GM19455 (cell line): ENCODE results near the gene ADCY10.
"Not testable (repeated sequence)": the region's sequence is repeated elsewhere in the genome, so short reads cannot be mapped to it uniquely, and the experiment has no call there.

Source experiments
- ATAC-seq: cut with Tn5 transposase; IDR thresholded peaks from one replicate; pipeline ENCODE4 v1.9.1; 2021; ENCODE audit not compliant: unreplicated experiment

ADCY10 gene

DNA sequence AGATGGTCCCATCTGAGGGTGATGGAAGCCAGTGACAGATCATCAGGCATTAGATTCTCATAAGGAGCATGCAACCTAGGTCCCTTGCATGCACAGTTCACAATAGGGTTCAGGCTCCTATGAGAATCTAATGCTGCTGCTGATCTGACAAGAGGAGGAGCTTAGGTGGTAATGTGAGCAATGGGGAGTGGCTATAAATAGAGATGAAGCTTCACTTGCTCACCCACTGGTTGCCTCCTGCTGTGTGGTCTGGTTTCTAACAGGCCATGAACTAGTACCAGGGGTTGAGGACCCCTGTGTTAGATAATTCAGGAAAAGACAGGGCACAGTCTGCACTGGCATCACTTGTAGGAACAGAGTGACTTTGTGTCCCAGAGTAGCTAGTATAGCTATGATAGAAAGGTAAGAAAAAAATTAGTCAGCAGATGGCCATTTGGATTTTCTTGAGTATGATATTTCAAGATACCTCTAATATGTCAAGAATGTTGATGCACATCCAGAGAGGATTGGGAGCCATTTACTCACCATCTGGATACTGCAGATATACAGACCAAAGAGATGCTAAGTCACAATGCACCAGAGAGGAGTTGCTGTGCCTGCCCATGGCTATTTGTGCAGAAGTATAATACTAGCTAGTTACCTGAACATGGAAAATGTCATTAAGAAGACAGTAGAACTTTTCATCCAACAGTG lies 53.6 kb downstream of the ADCY10 start:
- ATAC-seq: no peak

DNA sequence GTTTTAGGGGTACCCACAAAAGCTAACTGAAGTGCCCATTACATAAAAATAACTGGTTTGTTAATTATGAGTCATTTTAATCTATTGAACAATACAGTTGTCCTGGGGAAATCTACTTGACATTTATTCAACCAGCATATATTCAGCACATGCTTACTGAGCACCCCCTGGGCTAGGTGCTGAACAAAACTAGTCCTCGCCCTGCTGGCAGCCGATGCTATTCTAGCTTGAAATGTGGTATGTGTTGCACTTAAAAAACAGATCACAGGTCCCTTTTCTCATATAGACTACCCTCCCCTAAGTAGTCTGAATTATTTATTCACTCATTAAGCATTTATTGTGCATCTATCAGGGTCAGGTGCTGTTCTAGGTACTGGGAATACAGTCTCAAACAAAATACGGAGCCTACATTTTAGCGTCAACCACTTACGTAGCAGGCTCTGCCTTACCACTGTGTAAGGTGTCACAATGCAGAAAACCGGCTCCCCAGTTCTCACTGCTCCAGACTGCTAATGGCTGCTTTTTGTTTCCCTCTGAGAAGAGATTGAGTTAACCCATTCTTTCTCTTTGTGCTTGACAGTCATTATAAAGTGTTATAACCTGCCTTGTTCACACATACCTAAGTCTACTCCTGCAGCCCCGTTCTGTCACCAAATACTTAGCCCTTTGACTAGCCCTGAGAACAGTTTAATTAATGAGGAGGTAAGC lies 57.1 kb downstream of the ADCY10 start:
- no peak for ATAC-seq

DNA sequence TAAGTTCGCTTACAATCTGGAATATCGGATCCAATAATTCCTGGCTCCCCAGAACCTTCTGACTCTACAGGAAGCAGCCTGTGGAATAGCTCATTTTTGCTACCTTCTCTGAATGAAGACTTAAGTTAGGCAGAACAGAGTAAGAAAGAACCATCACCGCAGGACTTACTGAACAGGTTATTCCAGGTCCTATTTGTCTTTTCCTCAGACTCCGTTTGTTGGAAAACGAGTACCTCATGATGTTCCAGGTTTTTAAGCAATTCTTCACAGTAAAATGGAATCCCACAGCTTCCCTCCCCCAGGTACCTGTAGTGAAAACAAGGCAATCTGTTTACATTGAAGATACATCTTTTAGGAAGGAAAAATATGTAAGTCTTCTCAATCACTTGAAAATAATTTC lies 59.8 kb downstream of the ADCY10 start:
- no peak for ATAC-seq

DNA sequence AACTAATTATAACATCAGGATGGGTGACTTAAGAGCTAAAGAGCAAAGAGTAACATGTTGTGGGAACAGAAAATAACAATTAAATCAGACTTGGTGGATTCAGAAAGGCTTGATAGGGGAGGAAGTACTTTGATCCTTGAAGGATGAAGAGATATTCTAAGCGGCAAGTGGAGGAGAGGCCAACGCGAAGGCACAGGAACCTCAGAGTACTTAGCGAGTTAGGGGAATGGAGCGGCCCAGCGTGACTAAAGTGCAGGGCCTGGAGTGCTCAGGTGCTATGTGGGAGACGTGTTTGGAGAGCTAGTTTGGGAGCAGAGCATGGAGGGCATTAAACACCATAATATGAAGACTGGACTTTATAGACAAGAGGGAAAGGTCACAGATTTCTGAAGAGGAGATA lies 64.3 kb downstream of the ADCY10 start:
- ATAC-seq: no peak

DNA sequence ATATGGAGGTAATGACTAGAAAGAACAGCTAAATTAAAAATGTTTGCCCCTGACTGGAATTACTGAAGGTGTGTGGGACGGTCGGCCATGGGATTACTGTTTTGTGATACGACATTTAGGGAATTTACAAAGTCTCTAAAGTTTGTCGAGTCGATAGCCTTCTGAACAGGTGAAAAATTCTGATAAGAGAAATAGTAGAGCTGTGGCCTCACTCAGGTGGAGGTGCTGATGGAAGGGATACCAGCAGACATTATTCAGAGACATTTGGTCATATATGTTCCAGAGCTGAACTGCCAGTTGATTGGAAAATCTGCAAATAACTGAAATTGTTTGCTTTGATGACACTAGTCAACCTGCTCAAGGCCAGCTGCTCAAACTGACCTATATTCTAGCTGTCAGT lies 71.1 kb downstream of the ADCY10 start:
- ATAC-seq: no peak

DNA sequence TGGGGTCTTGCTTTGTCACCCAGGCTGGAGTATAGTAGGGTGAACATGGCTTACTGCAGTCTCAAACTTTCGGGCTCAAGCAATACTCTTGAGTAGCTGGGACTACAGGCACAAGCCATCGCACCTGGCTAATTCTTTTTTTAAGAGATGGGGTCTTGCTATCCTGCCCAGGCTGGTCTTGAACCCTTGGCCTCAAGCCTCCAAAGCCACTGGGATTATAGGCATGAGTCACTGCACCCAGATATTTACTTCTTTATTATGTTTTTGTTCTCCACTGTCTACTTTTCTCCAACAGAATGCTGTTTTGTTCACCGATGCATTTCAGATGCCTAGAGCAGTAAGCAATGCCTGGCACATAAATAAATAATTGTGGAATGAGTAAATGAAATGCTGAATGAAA lies 72.4 kb downstream of the ADCY10 start:
- ATAC-seq: no peak

DNA sequence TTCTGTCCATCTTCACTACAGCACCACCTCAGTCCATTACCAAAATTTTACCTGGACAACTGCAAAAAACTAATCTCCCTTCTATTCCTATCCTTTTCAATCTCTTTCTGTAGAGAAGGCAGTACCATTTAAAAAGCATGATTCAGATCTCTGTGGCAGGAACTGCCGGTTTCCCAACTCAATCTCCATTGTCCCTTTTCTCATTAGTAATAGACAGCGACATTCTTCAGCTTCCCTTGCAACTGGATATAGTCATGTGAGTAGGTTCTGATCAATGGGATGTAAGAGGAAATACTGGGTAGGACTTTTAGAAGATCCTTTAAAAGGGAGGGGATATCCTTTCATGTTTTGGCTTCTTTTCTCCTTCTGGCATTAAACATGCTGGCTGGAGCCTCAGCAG lies 74.9 kb downstream of the ADCY10 start:
- no peak for ATAC-seq

DNA sequence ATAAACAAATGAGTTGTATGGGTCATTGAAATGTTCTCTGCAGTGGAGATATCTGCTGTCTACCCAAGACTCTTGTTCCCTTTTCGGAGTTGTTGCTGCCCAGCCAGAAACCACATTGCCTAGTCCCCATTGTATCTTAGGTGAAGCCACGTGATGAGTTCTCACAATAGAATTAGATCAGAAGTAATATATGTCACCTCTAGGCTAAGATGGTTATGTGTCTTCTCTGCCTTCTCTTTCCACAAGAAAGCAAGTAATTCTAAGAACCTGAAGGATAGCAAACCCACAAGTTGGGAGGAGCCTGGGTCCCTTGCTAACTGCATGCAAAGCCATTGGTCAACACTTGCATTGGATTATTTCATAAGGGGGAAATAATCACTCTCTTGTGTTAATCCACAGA lies 76.6 kb downstream of the ADCY10 start:
- ATAC-seq: no peak

DNA sequence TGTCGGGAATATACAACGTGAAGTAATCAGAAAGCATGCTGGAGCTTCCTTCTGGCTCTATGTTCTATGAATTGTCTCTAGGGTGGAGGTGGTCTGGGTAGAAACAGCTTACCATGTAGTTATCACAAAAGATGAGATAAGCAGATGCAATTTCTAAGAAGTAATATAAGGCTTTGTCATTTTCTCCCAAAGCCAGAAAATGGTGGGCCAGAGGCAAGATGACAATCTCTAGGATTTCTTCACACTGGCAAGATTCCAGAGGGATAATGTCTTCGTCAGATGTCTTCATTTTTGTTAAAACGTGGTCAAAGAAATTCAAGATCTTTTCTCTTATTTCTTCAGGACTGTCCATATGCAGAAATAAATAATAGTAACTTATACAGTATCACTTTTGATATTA lies 77.7 kb downstream of the ADCY10 start:
- no peak for ATAC-seq

DNA sequence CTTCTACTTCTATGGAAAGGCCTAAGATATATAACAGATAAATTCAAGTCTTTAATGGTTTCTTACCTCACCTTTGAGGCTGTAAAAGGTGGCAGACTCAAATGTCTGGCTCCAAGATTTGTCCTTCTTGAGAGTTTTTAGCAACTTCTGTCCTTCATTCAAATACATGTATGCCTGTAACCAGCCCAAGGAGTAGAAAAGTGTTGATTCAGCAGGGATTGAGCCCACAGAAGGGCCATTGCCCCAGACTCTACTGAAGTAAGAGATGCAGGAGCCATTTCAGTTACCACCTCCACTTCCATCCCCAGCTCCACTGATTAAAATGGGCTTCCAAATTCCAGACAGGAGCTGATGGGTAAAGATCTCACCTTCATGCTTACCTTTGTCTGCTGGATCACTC lies 80.0 kb downstream of the ADCY10 start:
- ATAC-seq: no peak

DNA sequence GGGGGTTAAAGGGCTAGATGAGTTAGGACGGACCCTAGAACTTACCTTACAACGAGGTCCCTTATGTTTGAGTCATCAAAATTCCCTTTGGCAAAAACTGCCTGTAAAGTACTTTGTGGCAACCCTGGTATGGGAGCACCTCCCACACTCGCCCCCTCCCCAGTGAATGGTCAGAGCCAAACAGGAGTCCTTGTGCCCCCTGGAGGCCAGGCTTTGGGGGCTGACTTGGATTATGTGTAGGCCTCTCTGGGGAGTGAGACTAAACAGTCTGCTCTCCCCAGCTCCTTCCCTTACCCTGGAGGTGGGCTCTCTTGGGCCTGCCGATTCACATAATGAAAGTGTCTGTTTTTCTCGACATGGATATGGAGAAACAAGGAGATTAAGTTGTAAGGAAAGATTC lies 81.2 kb downstream of the ADCY10 start:
- no peak for ATAC-seq

DNA sequence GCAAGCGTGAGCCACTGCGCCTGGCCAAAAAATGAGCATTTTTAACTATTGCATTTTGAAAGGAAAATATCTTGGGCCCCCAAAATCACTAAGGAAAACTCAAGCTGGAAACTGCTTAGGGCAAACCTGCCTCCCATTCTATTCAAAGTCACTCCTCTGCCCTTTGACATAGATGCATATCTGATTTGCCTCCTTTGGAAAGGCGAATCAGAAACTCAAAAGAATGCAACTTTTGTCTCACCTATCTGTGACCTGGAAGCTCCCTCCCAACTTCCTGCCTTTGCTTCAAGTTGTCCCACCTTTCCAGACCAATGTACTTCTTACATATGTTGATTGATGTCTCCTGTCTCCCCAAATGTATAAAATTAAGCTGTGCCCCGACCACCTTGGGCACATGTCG lies 83.3 kb downstream of the ADCY10 start:
- not testable (repeated sequence) for ATAC-seq

DNA sequence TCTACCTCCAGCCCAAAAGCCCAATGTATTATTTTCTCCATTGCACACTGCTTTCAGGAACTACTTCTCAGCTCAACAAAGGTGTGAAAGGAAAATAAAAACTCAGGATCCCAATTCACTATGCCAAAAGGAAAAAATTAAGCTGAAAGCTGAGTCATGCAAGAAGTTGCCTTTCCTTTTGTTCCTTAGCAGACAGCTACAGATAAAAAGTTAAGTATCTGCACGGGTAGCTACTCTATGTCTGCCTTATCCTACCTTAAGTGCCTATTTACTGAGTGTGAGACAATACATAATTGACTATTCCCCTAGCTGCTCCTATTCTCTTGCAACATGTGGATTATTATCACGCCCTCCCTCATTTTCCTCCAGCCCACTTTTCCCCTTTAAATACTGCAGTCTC lies 84.1 kb downstream of the ADCY10 start:
- no peak for ATAC-seq

DNA sequence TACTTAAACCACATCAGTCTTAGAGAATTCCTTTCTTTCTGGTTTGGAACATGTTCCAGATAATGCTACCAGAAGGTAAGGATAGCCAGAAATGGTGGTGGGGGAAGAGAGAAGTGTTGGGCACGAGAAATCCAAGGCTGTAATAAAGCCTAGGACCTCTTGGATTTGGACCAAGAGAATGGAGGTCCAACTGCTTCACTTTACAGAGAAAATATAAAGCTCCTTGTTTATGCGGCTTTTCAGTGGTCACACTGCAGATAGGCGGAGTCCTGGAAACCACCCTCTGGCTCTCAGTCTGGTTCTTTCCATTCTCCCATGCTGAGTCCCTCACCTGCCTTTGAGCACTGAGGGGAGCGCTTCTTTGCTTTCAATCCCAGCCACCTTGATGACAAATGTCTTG lies 87.8 kb downstream of the ADCY10 start:
- no peak for ATAC-seq

DNA sequence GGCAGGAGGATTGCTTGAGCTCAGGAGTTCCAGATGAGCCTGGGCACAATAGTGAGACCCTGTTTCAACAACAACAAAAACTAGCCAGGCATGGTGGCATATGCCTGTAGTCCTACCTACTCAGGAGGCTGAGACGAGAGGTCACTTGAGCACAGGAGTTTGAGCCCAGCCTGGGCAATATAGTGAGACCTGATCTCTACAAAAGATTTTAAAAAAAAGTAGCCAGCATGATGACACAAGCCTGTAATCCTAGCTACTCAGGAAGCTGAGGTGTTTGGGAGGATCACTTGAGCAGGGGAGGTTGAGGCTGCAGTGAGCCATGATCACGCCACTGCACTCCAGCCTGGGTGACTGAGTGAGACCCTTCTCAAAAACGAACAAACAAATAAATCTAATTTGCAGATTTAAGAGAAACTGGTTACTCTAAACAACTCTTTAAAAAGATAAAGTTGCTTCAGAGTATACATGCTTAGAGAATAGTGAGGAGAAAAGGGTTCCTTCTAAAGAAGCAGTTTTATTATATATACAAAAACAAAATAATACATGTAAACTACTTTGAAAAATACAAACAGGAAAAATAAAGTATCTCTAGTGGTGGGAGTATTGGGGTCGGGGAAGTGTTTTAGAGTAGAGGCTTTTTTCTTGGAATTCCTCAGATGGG lies 88.4 kb downstream of the ADCY10 start:
- no peak for ATAC-seq

DNA sequence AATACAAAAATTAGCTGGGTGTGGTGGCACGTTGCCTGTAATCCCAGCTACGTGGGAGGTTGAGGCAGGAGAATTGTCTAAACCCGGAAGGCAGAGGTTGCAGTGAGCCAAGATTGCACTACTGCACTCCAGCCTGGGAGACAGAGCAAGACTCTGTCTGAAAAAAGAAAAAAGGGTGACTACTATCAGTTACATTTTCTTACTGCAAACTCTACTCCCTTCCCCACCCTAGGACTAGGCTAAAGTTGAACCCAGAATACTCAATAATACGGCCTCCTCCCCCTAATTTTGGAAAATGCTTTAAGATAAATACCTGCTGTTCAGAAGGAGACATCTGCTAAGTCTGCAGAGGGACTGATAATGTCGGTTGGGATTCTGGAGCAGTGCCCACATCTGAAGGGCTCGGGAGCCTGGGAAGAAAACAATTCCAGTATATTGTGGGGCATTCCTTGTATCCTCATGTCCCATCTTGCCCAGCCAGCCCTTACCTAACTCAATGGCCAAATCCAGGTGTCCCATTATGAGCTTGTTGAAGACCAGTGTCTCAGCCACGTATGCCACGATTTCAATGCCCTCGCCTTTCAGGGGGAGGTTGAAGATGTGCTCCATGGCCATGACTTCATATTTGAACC lies 89.7 kb downstream of the ADCY10 start:
- ATAC-seq: no peak

DNA sequence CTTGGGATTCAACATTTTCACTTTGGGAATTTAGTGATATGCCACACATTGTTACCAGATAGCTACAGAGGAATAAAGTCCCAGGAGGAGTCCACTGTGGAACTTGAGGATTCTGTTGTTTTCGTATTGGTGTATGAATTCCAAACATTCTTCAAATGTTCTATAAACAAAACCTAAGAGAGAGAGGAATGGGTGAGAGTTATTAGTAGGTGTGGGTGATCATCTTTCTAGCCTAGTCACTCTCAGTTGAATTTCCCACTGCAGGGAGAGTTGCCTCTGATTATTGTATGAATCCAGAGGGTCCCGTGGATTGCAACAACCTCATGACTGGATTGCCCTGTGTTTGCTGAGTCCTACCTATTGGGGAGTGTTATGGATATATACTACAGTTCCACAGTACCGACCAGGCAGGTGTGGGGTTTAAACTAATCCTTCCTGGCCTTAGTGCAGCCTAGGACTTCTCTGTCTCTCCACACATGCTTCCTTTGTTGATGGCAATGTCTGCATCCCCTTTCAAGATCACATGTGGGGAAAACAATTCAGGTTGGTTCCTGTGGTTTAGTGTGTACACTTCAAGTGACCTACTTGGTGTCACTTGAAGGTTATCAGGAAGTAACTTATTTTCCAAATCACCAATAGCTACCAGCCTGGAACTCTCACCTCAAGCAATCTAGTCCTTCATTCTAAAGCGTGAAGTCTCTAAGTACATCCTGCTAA lies 91.8 kb downstream of the ADCY10 start:
- no peak for ATAC-seq

DNA sequence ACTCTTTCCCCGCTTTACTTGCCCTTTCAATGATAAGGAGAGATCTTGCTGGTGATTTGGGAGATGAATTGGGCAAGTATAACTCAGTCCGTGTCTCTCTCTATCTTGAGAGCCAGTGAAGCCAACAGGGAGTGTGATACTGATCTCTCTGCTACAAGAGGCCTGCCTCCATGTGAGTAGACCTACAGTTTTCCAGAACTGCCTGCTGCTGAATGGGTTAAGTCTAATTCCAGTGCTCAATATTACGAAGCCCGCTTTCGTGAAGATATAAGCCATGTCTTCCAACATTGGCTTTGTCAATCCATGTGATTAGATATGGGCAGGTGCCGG lies 92.6 kb downstream of the ADCY10 start:
- no peak for ATAC-seq

DNA sequence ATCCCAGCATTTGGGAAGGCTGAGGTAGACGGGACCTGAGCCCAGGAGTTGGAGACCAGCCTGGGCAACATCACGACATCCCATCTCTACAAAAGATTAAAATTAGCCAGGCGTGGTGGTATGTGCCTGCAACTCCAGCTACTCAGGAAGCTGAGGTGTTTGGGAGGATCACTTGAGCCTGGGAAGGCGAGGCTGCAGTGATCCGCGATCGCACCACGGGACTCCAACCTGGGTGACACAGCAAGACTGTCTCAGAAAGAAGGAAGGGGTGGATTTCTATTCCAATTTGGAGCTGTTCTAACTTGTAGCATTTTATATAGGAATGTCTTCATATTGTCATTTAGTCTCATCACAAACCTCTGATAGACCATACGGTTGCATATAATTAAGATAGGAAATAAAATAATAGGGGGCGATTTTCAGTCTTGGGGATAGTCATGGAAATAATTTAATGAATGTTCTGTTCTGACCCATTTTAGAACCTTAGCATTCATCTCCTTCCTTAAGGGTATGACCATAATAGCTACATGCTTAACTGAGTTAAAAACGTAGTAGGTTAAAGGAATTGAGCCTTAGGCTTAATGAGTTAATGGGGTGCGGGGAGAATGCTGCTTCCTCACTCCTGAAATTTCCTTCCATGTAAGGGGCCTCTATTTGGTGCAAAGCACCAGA lies 93.1 kb downstream of the ADCY10 start:
- no peak for ATAC-seq

DNA sequence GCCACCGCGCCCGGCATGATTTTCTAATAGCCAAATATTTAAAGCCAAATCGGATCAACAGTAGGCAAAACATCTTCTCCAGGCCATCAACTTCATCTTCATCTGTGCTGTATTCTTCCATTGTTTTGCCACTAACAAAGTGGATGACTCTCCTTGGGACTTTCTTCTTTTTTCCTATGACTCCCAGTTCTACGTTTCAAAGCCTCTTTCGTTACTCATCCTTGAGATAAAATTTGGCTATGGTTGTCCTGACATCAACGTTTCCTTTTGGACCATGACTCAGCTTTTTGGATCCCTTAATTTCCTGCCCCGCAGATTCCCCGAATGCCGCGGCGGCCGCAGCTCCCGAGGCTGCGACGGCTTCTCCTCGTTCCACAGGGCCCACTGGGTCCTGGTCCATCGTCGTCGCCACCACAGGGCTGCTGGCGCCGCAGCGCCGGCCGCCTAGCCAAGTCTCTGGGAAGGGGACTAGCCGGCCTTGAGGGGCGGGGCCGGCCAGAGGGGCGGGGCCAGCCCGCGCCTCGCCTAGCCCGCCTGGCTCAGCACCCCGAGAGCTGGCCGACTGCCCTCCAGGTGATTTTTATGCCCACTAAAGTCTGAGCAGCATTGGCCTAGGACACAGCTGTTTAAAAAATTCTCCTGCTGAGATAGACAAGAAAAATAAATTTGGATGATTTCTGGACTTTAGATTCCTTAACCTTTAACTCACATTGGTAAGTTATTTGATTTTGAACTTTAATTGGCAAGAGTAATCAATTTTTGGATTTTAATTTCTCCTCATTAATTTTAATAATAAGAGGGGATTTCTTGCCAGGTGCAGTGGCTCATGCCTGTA lies 93.9 kb downstream of the ADCY10 start:
- ATAC-seq: no peak
